Neural progenitor cell (in vitro differentiated cells): ENCODE data around the gene IQGAP2. TPM values are rescaled to one million over a fixed set of nuclear protein-coding genes. Genes with fewer than 3 reads are reported as not detected.

Source experiments
- DNase-seq: peaks from one replicate; pipeline ENCODE4 v3.0.0-alpha.2; 2016; ENCODE audit warnings: low spot score
- H2AFZ ChIP-seq: fragments of 200-600 bp; sonication (generic); replicated peaks from 2 replicates; pipeline ENCODE4 v1.6.1; 2016; ENCODE audit warnings: antibody characterized with exemption
- H3F3A ChIP-seq: fragments of 200-600 bp; sonication (generic); 2 replicates; pipeline ENCODE4 v1.6.1; 2016; ENCODE audit warnings: antibody characterized with exemption, low read depth
- H3K27ac ChIP-seq: fragments of 200-600 bp; sonication (generic); 2 replicates; pipeline ENCODE4 v1.5.1; 2016; ENCODE audit warnings: mild to moderate bottlenecking
- H3K27me3 ChIP-seq: fragments of 200-600 bp; sonication (generic); 2 replicates; pipeline ENCODE4 v1.6.1; 2016; ENCODE audit warnings: mild to moderate bottlenecking, moderate library complexity
- H3K36me3 ChIP-seq: fragments of 200-600 bp; sonication (generic); 2 replicates; pipeline ENCODE4 v1.5.1; 2016
- H3K4me1 ChIP-seq: fragments of 200-600 bp; sonication (generic); 2 replicates; pipeline ENCODE4 v1.6.1; 2016; ENCODE audit warnings: mixed run types
- H3K4me2 ChIP-seq: fragments of 200-600 bp; sonication (generic); 2 replicates; pipeline ENCODE4 v1.6.1; 2016
- H3K4me3 ChIP-seq: fragments of 200-600 bp; sonication (generic); 2 replicates; pipeline ENCODE4 v1.5.1; 2016
- H3K79me2 ChIP-seq: fragments of 200-600 bp; sonication (generic); 2 replicates; pipeline ENCODE4 v1.6.1; 2016; ENCODE audit warnings: low read depth
- H3K9ac ChIP-seq: fragments of 200-600 bp; sonication (generic); 2 replicates; pipeline ENCODE4 v1.6.1; 2016
- H3K9me3 ChIP-seq: fragments of 200-600 bp; sonication (generic); 2 replicates; pipeline ENCODE4 v1.5.1; 2016; ENCODE audit warnings: low read depth
- H4K20me1 ChIP-seq: fragments of 200-600 bp; sonication (generic); 2 replicates; pipeline ENCODE4 v1.6.1; 2016; ENCODE audit warnings: low read depth
- H3K27ac Mint-ChIP-seq: 3 replicates; pipeline ENCODE4 v1.8.0; 2021; ENCODE audit warnings: mixed read lengths
- H3K27me3 Mint-ChIP-seq: 2 replicates; pipeline ENCODE4 v1.8.0; 2022; ENCODE audit warnings: low read depth, mild to moderate bottlenecking, inconsistent platforms, moderate library complexity, mixed read lengths; ENCODE audit not compliant: insufficient read depth
- H3K36me3 Mint-ChIP-seq: 3 replicates; pipeline ENCODE4 v1.8.0; 2021; ENCODE audit warnings: mixed read lengths
- H3K4me1 Mint-ChIP-seq: 3 replicates; pipeline ENCODE4 v1.8.0; 2021; ENCODE audit warnings: mixed read lengths
- H3K4me3 Mint-ChIP-seq: 3 replicates; pipeline ENCODE4 v1.8.0; 2021; ENCODE audit warnings: mild to moderate bottlenecking, moderate library complexity, mixed read lengths
- H3K9me3 Mint-ChIP-seq: 3 replicates; pipeline ENCODE4 v1.8.0; 2020; ENCODE audit warnings: mixed read lengths
- CTCF ChIP-seq: fragments of 200-600 bp; sonication (generic); IDR thresholded peaks from 2 replicates; pipeline ENCODE4 v1.5.1; 2017; ENCODE audit warnings: antibody characterized with exemption, mild to moderate bottlenecking
- EZH2 ChIP-seq: fragments of 200-600 bp; sonication (generic); IDR thresholded peaks from 2 replicates; pipeline ENCODE4 v1.6.1; 2017; ENCODE audit warnings: antibody characterized with exemption, mild to moderate bottlenecking, moderate library complexity
- EZH2phosphoT487 ChIP-seq: fragments of 200-600 bp; sonication (generic); IDR thresholded peaks from 2 replicates; pipeline ENCODE4 v1.6.1; 2017; ENCODE audit warnings: antibody characterized with exemption
- total RNA-seq: library from RNA; depleted of rRNA; stranded (reverse); fragments of >200 nt; gene quantifications from 2 replicates; pipeline ENCODE4 v1.2.3, GENCODE V29; 2015; ENCODE audit warnings: low replicate concordance

IQGAP2 gene
- total RNA-seq, 1 donor from 2014 or later: 37.7 TPM

- H3K27me3 Mint-ChIP-seq: no peaks in the 10 kb centered on the region
- Histone ChIP-seq H2AFZ (no peak overlapping the region), H3K9me3 (peaks cover 12% of the 10 kb centered on the region), H3F3A (peaks cover 5% of the 10 kb centered on the region), H4K20me1 (no peaks in the 10 kb centered on the region), H3K79me2 (peaks cover 22% of the 10 kb centered on the region), H3K4me1 (peaks cover 7% of the 10 kb centered on the region), H3K9ac (no peak overlapping the region), H3K27me3 (no peaks in the 10 kb centered on the region), H3K4me2 (no peak overlapping the region), H3K4me3 (no peak overlapping the region), H3K36me3 (peaks cover 11% of the 10 kb centered on the region), H3K27ac (no peak overlapping the region)
- no peak for DNase-seq
- peaks cover 24% of the 10 kb centered on the region for H3K9me3 Mint-ChIP-seq
- H3K36me3 Mint-ChIP-seq: peaks cover 49% of the 10 kb centered on the region
- H3K4me1 Mint-ChIP-seq: peaks cover 9% of the 10 kb centered on the region
- no peak overlapping the region for H3K4me3 Mint-ChIP-seq
- TF ChIP-seq CTCF (no peak), EZH2phosphoT487 (no peak), EZH2 (no peak)
- H3K27ac Mint-ChIP-seq: no peak overlapping the region
Measured at GRCh38 chr5:76733049-76733417, 329.9 kb downstream of the IQGAP2 start.

GRCh38 chr5:76735762-76736545 is 332.9 kb downstream of the IQGAP2 start:
- Histone ChIP-seq H3K36me3 (no peaks in the 10 kb centered on the region), H3K9me3 (no peaks in the 10 kb centered on the region), H3K79me2 (no peaks in the 10 kb centered on the region), H3K4me2 (no peak overlapping the region), H2AFZ (no peak overlapping the region), H3K9ac (no peak overlapping the region), H3F3A (peaks cover 5% of the 10 kb centered on the region), H4K20me1 (no peaks in the 10 kb centered on the region), H3K27ac (no peak overlapping the region), H3K27me3 (no peaks in the 10 kb centered on the region), H3K4me1 (peaks cover 7% of the 10 kb centered on the region), H3K4me3 (no peak overlapping the region)
- Mint-ChIP-seq H3K4me3 (no peak overlapping the region), H3K27ac (no peak overlapping the region), H3K27me3 (peaks cover 2% of the 10 kb centered on the region), H3K36me3 (peaks cover 25% of the 10 kb centered on the region), H3K4me1 (peaks cover 16% of the 10 kb centered on the region), H3K9me3 (peaks cover under 1% of the 10 kb centered on the region)
- no peak for TF ChIP-seq EZH2
- TF ChIP-seq EZH2phosphoT487: no peak
- TF ChIP-seq CTCF: no peak
- no peak for DNase-seq

- H3K4me3 ChIP-seq: no peak overlapping the region
- no peaks in the 10 kb centered on the region for H3K27me3 ChIP-seq
- no peak overlapping the region for H3K4me3 Mint-ChIP-seq
- no peak overlapping the region for H3K27ac ChIP-seq
- TF ChIP-seq EZH2 (no peak), EZH2phosphoT487 (no peak), CTCF (no peak)
- no peak for DNase-seq
- H4K20me1 ChIP-seq: no peaks in the 10 kb centered on the region
- peaks cover 5% of the 10 kb centered on the region for H3F3A ChIP-seq
- H3K4me1 ChIP-seq: peaks cover 7% of the 10 kb centered on the region
- no peaks in the 10 kb centered on the region for H3K9me3 Mint-ChIP-seq
- H3K27me3 Mint-ChIP-seq: peaks cover 2% of the 10 kb centered on the region
- H3K36me3 Mint-ChIP-seq: peaks cover 21% of the 10 kb centered on the region
- peak overlapping the region; percentile 4 for H3K4me2 ChIP-seq
- H3K9ac ChIP-seq: no peak overlapping the region
- H3K27ac Mint-ChIP-seq: no peak overlapping the region
- no peaks in the 10 kb centered on the region for H3K79me2 ChIP-seq
- H3K9me3 ChIP-seq: no peaks in the 10 kb centered on the region
- H3K36me3 ChIP-seq: no peaks in the 10 kb centered on the region
- H2AFZ ChIP-seq: no peak overlapping the region
- peaks cover 16% of the 10 kb centered on the region for H3K4me1 Mint-ChIP-seq
Measured at GRCh38 chr5:76736679-76737556, 333.8 kb downstream of the IQGAP2 start.
